SK-N-SH treated with all-trans-retinoic acid at 6 μM for 48 hours (cell line): ENCODE data around the gene ITPRIPL2.

Experiments used
- ATAC-seq: fragments of 200-7000 bp; cut with Tn5 transposase; 3 replicates; pipeline ENCODE4 v1.9.1; 2020; ENCODE audit warnings: mild to moderate bottlenecking, moderate library complexity
- ARNTL ChIP-seq: fragments of 450-650 bp; formaldehyde crosslinking; IDR thresholded peaks from 2 replicates; pipeline ENCODE4 v1.5.0; 2020; ENCODE audit warnings: low read depth, mild to moderate bottlenecking, moderate library complexity, borderline replicate concordance
- CREB5 ChIP-seq: fragments of 250-450 bp; sonication (Bioruptor Pico); IDR thresholded peaks from 2 replicates; pipeline ENCODE4 v1.5.1; 2020; ENCODE audit warnings: low read depth, mild to moderate bottlenecking, moderate library complexity
- ESRRG ChIP-seq: fragments of 250-450 bp; sonication (Bioruptor Pico); IDR thresholded peaks from 2 replicates; pipeline ENCODE4 v1.6.1; 2021; ENCODE audit warnings: mild to moderate bottlenecking
- GLIS3 ChIP-seq: fragments of 250-450 bp; sonication (Bioruptor Pico); IDR thresholded peaks from 2 replicates; pipeline ENCODE4 v1.5.0; 2020; ENCODE audit warnings: mild to moderate bottlenecking, moderate library complexity
- ISL1 ChIP-seq: fragments of 250-450 bp; sonication (Bioruptor Pico); IDR thresholded peaks from 2 replicates; pipeline ENCODE4 v2.1.2; 2022; ENCODE audit warnings: mild to moderate bottlenecking, moderate library complexity
- PPARA ChIP-seq: fragments of 250-450 bp; sonication (Bioruptor Pico); IDR thresholded peaks from 2 replicates; pipeline ENCODE4 v1.5.0; 2020; ENCODE audit warnings: mild to moderate bottlenecking, borderline replicate concordance
- TOX ChIP-seq: fragments of 250-450 bp; sonication (Bioruptor Pico); IDR thresholded peaks from 2 replicates; pipeline ENCODE4 v1.8.0; 2021; ENCODE audit warnings: mild to moderate bottlenecking, moderate library complexity, borderline replicate concordance
- TSHZ2 ChIP-seq: fragments of 250-450 bp; sonication (Bioruptor Pico); IDR thresholded peaks from 2 replicates; pipeline ENCODE4 v1.5.0; 2020; ENCODE audit warnings: mild to moderate bottlenecking, moderate library complexity
- ZC3H10 ChIP-seq: fragments of 250-450 bp; sonication (Bioruptor Pico); IDR thresholded peaks from 2 replicates; pipeline ENCODE4 v1.5.1; 2021; ENCODE audit warnings: mild to moderate bottlenecking, moderate library complexity
- ZFP3 ChIP-seq: fragments of 250-450 bp; sonication (Bioruptor Pico); IDR thresholded peaks from 2 replicates; pipeline ENCODE4 v1.5.0; 2020; ENCODE audit warnings: mild to moderate bottlenecking, moderate library complexity
- ZNF70 ChIP-seq: fragments of 450-650 bp; formaldehyde crosslinking; IDR thresholded peaks from 2 replicates; pipeline ENCODE4 v1.5.0; 2020; ENCODE audit warnings: mild to moderate bottlenecking, moderate library complexity

Gene ITPRIPL2

GRCh38 chr16:19169082-19169639, 55.4 kb downstream of the ITPRIPL2 start:
- ATAC-seq = no peak
- no peak for TF ChIP-seq PPARA (CRISPR knock-in tag)
- TF ChIP-seq ZNF70 = no peak
- no peak for TF ChIP-seq GLIS3 (CRISPR knock-in tag)
- TF ChIP-seq TOX (CRISPR knock-in tag) = no peak
- no peak for TF ChIP-seq ARNTL

- ATAC-seq = no peak
- no peak for TF ChIP-seq ISL1
- TF ChIP-seq TSHZ2 (CRISPR knock-in tag) = no peak
- no peak for TF ChIP-seq ZFP3 (CRISPR knock-in tag)
- no peak for TF ChIP-seq GLIS3 (CRISPR knock-in tag)
- TF ChIP-seq CREB5 (CRISPR knock-in tag) = no peak
- TF ChIP-seq ZC3H10 (CRISPR knock-in tag) = no peak
- no peak for TF ChIP-seq ESRRG (CRISPR knock-in tag)
These were observed 56.4 kb downstream of the ITPRIPL2 start for GRCh38 chr16:19170043-19170655.
